HepG2 (cell line): ENCODE data around the gene DGUOK. TPM values are rescaled to one million over a fixed set of nuclear protein-coding genes. Genes with fewer than 3 reads are reported as not detected.

Source experiments
- HMGXB4 ChIP-seq, 2 experiments: sonication (generic) in 1 of 2; formaldehyde crosslinking in 1 of 2; IDR thresholded peaks; 2 replicates each; pipeline versions ENCODE4 v1.4.0 to v1.6.1; 2018 to 2020; ENCODE audit warnings: missing genetic modification reagents in 2 of 2, borderline replicate concordance in 1 of 2, low read depth in 1 of 2, mild to moderate bottlenecking in 1 of 2, missing biosample characterization in 1 of 2
- IRF9 ChIP-seq: sonication (generic); formaldehyde crosslinking; IDR thresholded peaks from 2 replicates; pipeline ENCODE4 v1.8.0; 2022; ENCODE audit warnings: missing genetic modification reagents, mild to moderate bottlenecking, borderline replicate concordance
- KLF9 ChIP-seq: IDR thresholded peaks from 2 replicates; pipeline ENCODE4 v1.6.1; 2016; ENCODE audit warnings: low read depth
- MLLT10 ChIP-seq: sonication (generic); formaldehyde crosslinking; IDR thresholded peaks from 2 replicates; pipeline ENCODE4 v1.4.0; 2020; ENCODE audit warnings: missing genetic modification reagents
- SUZ12 ChIP-seq: fragments of 150-350 bp; IDR thresholded peaks from 2 replicates; pipeline ENCODE4 v1.6.1; 2014; ENCODE audit warnings: low read depth, low read length
- TFDP2 ChIP-seq: sonication (generic); formaldehyde crosslinking; IDR thresholded peaks from 2 replicates; pipeline ENCODE4 v1.4.0; 2020; ENCODE audit warnings: missing genetic modification reagents
- TRIM22 ChIP-seq: fragments of 450-650 bp; IDR thresholded peaks from 2 replicates; pipeline ENCODE4 v1.6.1; 2017
- XBP1 ChIP-seq: sonication (generic); formaldehyde crosslinking; IDR thresholded peaks from 2 replicates; pipeline ENCODE4 v1.5.0; 2020; ENCODE audit warnings: missing genetic modification reagents
- ZFP91 ChIP-seq: sonication (generic); formaldehyde crosslinking; IDR thresholded peaks from 2 replicates; pipeline ENCODE4 v1.9.0; 2022; ENCODE audit warnings: missing genetic modification reagents, mild to moderate bottlenecking, borderline replicate concordance
- ZNF280D ChIP-seq: sonication (generic); formaldehyde crosslinking; IDR thresholded peaks from 2 replicates; pipeline ENCODE4 v1.5.1; 2020; ENCODE audit warnings: mild to moderate bottlenecking, missing genetic modification reagents
- ZNF431 ChIP-seq: sonication (generic); formaldehyde crosslinking; IDR thresholded peaks from 2 replicates; pipeline ENCODE4 v1.9.0; 2022; ENCODE audit warnings: missing genetic modification reagents, low read depth, mild to moderate bottlenecking, borderline replicate concordance
- polyA plus RNA-seq, 8 experiments: library from polyadenylated mRNA; depleted of rRNA in 3 of 8; stranded (reverse) in 7 of 8; unstranded in 1 of 8; fragments of >200 nt; fragmentation: Illumina TruSeq in 4 of 8; extraction: Trizol in 4 of 8; gene quantifications; 2 replicates each; pipeline versions ENCODE4 v1.2.1 to v1.2.3, GENCODE V29; 2011 to 2016; ENCODE audit warnings: low read depth in 4 of 8, missing spikeins in 1 of 8, mixed read lengths in 1 of 8; ENCODE audit not compliant: insufficient read depth in 1 of 8
- total RNA-seq, 5 experiments: library from RNA; depleted of rRNA; stranded (reverse); fragments of >200 nt; fragmentation: Illumina TruSeq; extraction: Trizol; gene quantifications; 2 replicates each; pipeline ENCODE4 v1.2.3, GENCODE V29; 2016; ENCODE audit warnings: low read depth in 1 of 5

The DGUOK gene
- total and polyA plus RNA-seq, 2 of the 13 experiments (the other 11 are each of a cell fraction or from before 2014, with no cell fraction given) = 105 to 137 TPM

- TF ChIP-seq HMGXB4 (CRISPR knock-in tag; IDR thresholded peaks at IDR 0.05; ENCODE audit: borderline replicate concordance in 1 of 2, low read depth in 1 of 2) (peak; percentile 88 to 95; a peak in 3 of 4 replicates), TFDP2 (CRISPR knock-in tag) (peak; percentile 85), KLF9 (CRISPR knock-in tag) (peak; percentile 53; the same call in 1 of the 2 replicates), XBP1 (CRISPR knock-in tag) (no peak), ZNF280D (CRISPR knock-in tag) (no peak; the same call in 1 of the 2 replicates), MLLT10 (CRISPR knock-in tag) (no peak), ZNF431 (CRISPR knock-in tag) (peak; percentile 91), ZFP91 (CRISPR knock-in tag) (peak; percentile 97), TRIM22 (no peak), IRF9 (peak; percentile 41; the same call in 1 of the 2 replicates), SUZ12 (no peak)
Observed at GRCh38 chr2:73926493-73927327, at the start of gene DGUOK (continued).
